Astrocyte of the spinal cord (primary cell): ENCODE measurements around the gene ANKRD28.

ENCODE experiments used
- DNase-seq: peaks from one replicate; pipeline ENCODE4 v3.0.0; 2011; ENCODE audit warnings: low read depth, low spot score
- H3K4me3 ChIP-seq: 2 replicates; pipeline ENCODE4 v1.5.1; 2011; ENCODE audit warnings: low read depth, mild to moderate bottlenecking, low read length, moderate library complexity
- CTCF ChIP-seq: IDR thresholded peaks from 2 replicates; pipeline ENCODE4 v1.5.1; 2012; ENCODE audit warnings: low read depth, mild to moderate bottlenecking, low read length, inconsistent platforms
- in situ Hi-C: cut with HindIII; loops from 2 replicates; pipeline ENCODE4 v1.10.0; 2017; ENCODE audit warnings: low sequenced_read_pairs

Gene ANKRD28

GRCh38 chr3:15656342-15656741, 141.4 kb downstream of the ANKRD28 start:
- H3K4me3 ChIP-seq, result no peak overlapping the region
- in situ Hi-C loops, result no loop called here

GRCh38 chr3:15654891-15655290, 142.9 kb downstream of the ANKRD28 start:
- no peak for DNase-seq
- H3K4me3 ChIP-seq, result no peak overlapping the region
- no peak for TF ChIP-seq CTCF
- in situ Hi-C loops, result no loop called here

More at GRCh38 chr3:15656342-15656741, 141.4 kb downstream of the ANKRD28 start:
- DNase-seq, result no peak
- TF ChIP-seq CTCF, result no peak

GRCh38 chr3:15654127-15654526, 143.7 kb downstream of the ANKRD28 start:
- in situ Hi-C loops, result no loop called here
- no peak for DNase-seq
- no peak overlapping the region for H3K4me3 ChIP-seq
- no peak for TF ChIP-seq CTCF

GRCh38 chr3:15653321-15653720, 144.5 kb downstream of the ANKRD28 start:
- TF ChIP-seq CTCF, result no peak
- in situ Hi-C loops, result no loop called here
- no peak for DNase-seq
- no peak overlapping the region for H3K4me3 ChIP-seq

- no peak overlapping the region for H3K4me3 ChIP-seq
- no peak for DNase-seq
- TF ChIP-seq CTCF, result no peak
- in situ Hi-C loops, result no loop called here
Measured at GRCh38 chr3:15651396-15651795, 146.4 kb downstream of the ANKRD28 start.

- no peak overlapping the region for H3K4me3 ChIP-seq
- in situ Hi-C loops, result no loop called here
- DNase-seq, result no peak
- no peak for TF ChIP-seq CTCF
Measured at GRCh38 chr3:15649858-15650257, 147.9 kb downstream of the ANKRD28 start.

- no peak for TF ChIP-seq CTCF
- no peak for DNase-seq
- H3K4me3 ChIP-seq, result no peak overlapping the region
- in situ Hi-C loops, result no loop called here
Measured at GRCh38 chr3:15649341-15649740, 148.4 kb downstream of the ANKRD28 start.
